Skin of body (tissue), 2 donors: ENCODE measurements around the gene KLHL3. TPM values are rescaled to one million over a fixed set of nuclear protein-coding genes. Genes with fewer than 3 reads are reported as not detected.
"Not testable (repeated sequence)": the region's sequence is repeated elsewhere in the genome, so short reads cannot be mapped to it uniquely, and the experiment has no call there.

Source experiments
- DNase-seq: peaks from one replicate; lab custom pipeline; 2025; lab: John Stamatoyannopoulos, UW
- total RNA-seq: library from RNA; depleted of rRNA; stranded (reverse); fragments of >200 nt; gene quantifications from one replicate; pipeline ENCODE4 v1.2.3, GENCODE V29; 2014

KLHL3 gene
- total RNA-seq, 1 donor from 2014 or later, result 6.2 TPM

- no peak for DNase-seq
Observed at GRCh38 chr5:137668637-137669036, 67.3 kb downstream of the KLHL3 start.

GRCh38 chr5:137667341-137667740, 68.5 kb downstream of the KLHL3 start:
- DNase-seq, result no peak

- no peak for DNase-seq
Observed at GRCh38 chr5:137666901-137667300, 69.0 kb downstream of the KLHL3 start.

- DNase-seq, result no peak
Observed at GRCh38 chr5:137666461-137666850, 69.4 kb downstream of the KLHL3 start.

GRCh38 chr5:137665678-137666460, 70.0 kb downstream of the KLHL3 start:
- peak; percentile 15 for DNase-seq

- peak; percentile 38 for DNase-seq
Observed at GRCh38 chr5:137660349-137660817, 75.5 kb downstream of the KLHL3 start.

GRCh38 chr5:137659209-137659608, 76.7 kb downstream of the KLHL3 start:
- DNase-seq, result no peak

GRCh38 chr5:137658324-137658723, 77.6 kb downstream of the KLHL3 start:
- no peak for DNase-seq

GRCh38 chr5:137657073-137657472, 78.8 kb downstream of the KLHL3 start:
- no peak for DNase-seq

GRCh38 chr5:137656558-137656957, 79.3 kb downstream of the KLHL3 start:
- no peak for DNase-seq

- no peak for DNase-seq
Observed at GRCh38 chr5:137651022-137651421, 84.9 kb downstream of the KLHL3 start.

GRCh38 chr5:137649228-137649935, 86.5 kb downstream of the KLHL3 start:
- peak; percentile 67 for DNase-seq

GRCh38 chr5:137648361-137648760, 87.5 kb downstream of the KLHL3 start:
- no peak for DNase-seq

GRCh38 chr5:137647401-137647800, 88.5 kb downstream of the KLHL3 start:
- DNase-seq, result no peak

- DNase-seq, result no peak
Observed at GRCh38 chr5:137646761-137647160, 89.1 kb downstream of the KLHL3 start.

GRCh38 chr5:137643081-137643480, 92.8 kb downstream of the KLHL3 start:
- not testable (repeated sequence) for DNase-seq

- no peak for DNase-seq
Observed at GRCh38 chr5:137642091-137642490, 93.8 kb downstream of the KLHL3 start.

- DNase-seq, result no peak
Observed at GRCh38 chr5:137641148-137641547, 94.7 kb downstream of the KLHL3 start.

GRCh38 chr5:137639645-137640044, 96.2 kb downstream of the KLHL3 start:
- DNase-seq, result no peak

GRCh38 chr5:137638841-137639240, 97.0 kb downstream of the KLHL3 start:
- no peak for DNase-seq

- no peak for DNase-seq
Observed at GRCh38 chr5:137636830-137637714, 98.8 kb downstream of the KLHL3 start.

GRCh38 chr5:137636099-137636498, 99.8 kb downstream of the KLHL3 start:
- DNase-seq, result no peak
